ENCODE results near the gene SPIRE1.
"Not testable (repeated sequence)": the region's sequence is repeated elsewhere in the genome, so short reads cannot be mapped to it uniquely, and the experiment has no call there.

The SPIRE1 gene

GRCh38 chr18:12500986-12501385 is 156.9 kb downstream of the SPIRE1 start:
- in situ Hi-C loops (cut with MboI; ENCODE audit: low sequenced_read_pairs): no loop called here

GRCh38 chr18:12497839-12498238 is 160.1 kb downstream of the SPIRE1 start:
- in situ Hi-C loops (cut with MboI; ENCODE audit: low sequenced_read_pairs): no loop called here

GRCh38 chr18:12497296-12497695 is 160.6 kb downstream of the SPIRE1 start:
- in situ Hi-C loops (cut with MboI; ENCODE audit: low sequenced_read_pairs): no loop called here

DNA sequence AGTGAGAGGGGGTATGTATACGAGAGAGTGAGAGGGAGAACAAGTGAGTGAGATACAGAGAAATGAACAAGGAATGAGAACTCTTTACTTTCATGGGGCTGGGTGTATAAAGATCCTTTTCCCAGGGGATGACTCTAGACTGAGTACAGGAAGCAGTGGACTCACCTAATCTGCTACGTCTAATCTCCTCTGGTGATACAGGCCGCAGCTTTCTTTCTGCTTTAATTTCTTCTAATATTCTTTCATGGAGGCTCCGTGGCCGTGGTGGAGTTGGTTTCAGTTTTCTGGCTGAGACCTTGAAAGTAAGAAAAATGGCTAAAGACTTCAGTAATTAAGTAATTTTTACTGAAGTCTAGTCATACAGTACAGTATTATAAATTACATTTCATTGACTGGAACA is 165.0 kb downstream of the SPIRE1 start:
- in situ Hi-C loops (cut with MboI; ENCODE audit: low sequenced_read_pairs): no loop called here

DNA sequence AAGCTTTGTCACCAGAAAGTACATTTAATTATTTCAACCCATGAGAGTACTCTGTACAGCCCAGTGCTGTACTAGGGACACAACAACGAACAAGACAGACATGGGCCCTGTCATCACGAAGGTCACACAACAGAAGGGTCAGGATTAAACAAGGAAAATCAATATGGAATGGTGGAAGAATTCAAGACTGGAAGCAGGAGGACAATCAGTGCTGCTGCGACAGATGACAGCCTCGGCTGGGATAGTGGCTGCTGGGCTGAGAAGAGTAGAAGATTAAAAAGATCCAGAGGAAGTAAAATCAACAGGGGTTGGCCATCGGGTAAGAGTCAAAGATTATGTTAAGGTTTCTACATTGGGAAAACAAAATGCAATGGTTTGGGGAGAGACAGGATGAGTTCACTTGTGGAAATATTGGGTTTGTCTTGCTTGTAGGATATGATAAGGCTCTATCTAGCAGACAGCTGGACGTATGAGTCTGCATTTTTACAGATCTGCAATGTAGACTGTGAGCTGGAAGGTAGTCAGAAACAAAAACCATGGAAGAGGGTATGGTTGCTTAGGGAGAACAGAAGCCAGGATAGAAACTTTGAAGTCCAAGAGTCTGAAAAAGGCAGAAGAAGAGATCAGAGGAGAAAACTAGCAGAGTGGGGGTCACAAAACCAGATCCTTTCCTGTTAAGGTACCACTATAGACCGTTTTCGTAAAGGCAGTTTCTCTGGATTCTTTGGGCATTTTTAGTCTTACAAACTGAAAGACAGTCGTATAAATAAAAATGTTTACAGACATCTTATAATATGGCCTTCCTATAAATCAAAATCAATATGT is 166.1 kb downstream of the SPIRE1 start:
- in situ Hi-C loops (cut with MboI; ENCODE audit: low sequenced_read_pairs): no loop called here

- in situ Hi-C loops (cut with MboI; ENCODE audit: low sequenced_read_pairs): no loop called here
Measured at GRCh38 chr18:12485479-12486105, 172.3 kb downstream of the SPIRE1 start.

DNA sequence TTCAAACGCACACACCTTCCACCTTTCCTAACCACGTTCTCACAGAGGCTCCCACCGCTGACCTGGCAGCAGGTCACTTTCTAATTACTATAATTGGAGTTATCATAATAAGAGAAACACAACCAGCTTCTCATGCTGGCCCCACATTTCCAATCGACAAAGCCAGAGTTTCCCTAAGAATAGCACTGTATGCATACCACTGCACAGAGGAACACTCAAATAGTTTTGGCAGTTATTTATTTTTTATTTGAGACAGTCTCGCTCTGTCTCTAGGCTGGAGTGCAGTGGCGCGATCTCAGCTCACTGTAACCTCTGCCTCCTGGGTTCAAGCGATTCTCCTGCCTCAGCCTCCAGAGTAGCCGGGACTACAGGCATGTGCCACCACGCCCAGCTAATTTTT is 176.0 kb downstream of the SPIRE1 start:
- in situ Hi-C loops (cut with MboI; ENCODE audit: low sequenced_read_pairs): not testable (repeated sequence)

DNA sequence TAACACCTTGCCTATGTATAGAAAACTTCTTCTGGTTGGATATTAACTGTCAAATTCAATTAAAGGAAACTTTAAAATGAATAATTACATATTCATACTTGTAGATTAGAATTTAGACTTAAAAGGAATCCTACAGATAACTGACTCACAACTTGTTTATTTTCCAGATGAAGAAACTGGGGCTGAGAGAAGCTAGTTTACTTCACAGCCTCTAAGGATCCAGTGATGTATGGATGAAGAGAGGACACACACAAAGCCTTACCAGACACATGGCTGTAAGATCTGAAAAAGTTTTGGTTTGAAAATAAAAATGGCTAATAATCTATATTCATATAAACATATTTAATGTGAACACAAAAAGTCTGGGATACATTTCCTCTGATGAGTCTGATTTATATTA is 177.9 kb downstream of the SPIRE1 start:
- in situ Hi-C loops (cut with MboI; ENCODE audit: low sequenced_read_pairs): no loop called here

DNA sequence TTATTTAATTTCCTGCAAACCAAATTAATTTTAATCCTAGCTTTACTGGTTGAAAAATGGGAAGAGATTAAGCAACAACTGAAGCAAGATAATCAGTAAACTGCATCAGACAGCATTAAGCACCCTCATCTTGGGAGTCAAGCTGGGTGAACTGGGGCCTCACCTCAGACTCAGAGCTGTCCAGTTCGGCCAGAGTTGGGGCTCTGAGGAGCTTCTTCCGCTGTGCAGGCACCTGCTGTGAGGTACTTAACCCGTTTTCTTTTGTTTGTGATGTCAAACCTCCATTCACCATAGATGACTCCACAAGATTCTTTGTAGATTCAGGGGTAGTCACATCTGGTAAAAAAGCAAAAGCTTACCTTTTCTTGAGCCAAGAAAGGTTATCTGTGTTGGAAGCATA is 178.4 kb downstream of the SPIRE1 start:
- in situ Hi-C loops (cut with MboI; ENCODE audit: low sequenced_read_pairs): no loop called here

DNA sequence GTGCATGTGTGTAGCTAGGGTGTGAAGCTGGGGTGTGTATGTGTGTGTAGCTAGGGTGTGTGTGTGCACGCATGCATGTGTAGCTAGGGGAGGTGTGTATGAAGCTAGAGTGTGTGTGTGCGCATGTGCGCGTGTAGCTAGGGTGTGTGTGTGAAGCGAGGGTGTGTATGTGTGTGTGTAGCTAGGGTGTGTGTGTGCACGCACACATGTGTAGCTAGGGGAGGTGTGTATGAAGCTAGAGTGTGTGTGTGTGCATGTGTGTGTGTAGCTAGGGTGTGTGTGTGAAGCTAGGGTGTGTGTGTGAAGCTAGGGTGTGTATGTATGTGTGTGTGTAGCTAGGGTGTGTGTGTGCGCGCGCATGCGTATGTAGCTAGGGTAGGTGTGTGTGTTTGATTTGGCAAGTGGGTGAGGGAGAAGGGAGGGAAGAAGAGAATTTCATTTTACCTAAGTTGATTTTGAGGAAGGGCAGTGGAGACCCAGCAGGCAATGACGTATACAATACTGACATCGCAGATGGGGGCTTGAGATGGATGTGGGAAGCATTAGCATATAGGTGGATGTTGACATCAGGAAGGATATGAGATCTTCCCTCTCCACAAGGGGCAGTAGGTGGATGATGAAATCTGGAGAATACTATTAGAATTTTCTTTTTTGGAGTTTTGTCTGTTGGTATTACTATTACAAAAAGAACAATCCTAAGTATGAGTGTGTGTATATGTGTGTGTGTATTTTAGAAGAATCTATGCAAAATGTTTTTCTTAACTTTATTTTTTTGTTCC is 179.4 kb downstream of the SPIRE1 start:
- in situ Hi-C loops (cut with MboI; ENCODE audit: low sequenced_read_pairs): no loop called here

DNA sequence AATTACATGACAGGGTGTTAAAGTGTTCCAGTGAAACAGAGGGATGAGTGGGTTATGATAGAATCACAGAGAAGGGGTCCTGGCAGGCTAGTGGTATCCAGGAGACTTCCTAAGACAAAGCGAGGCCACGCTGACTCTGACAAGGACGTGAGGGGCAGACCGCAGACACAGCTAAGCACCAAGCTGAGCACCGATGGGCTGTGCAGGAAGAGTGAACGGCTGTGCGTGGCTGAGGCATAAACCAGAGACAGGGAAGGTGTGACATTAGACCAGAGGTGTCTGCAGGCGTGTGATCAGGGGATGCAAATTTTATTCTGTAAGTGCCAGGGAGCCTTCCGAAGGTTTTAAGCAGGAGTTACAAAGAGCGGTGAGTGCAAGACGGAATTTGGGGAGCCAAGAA is 180.3 kb downstream of the SPIRE1 start:
- in situ Hi-C loops (cut with MboI; ENCODE audit: low sequenced_read_pairs): no loop called here

- in situ Hi-C loops (cut with MboI; ENCODE audit: low sequenced_read_pairs): no loop called here
Measured at GRCh38 chr18:12476955-12477354, 181.0 kb downstream of the SPIRE1 start.

DNA sequence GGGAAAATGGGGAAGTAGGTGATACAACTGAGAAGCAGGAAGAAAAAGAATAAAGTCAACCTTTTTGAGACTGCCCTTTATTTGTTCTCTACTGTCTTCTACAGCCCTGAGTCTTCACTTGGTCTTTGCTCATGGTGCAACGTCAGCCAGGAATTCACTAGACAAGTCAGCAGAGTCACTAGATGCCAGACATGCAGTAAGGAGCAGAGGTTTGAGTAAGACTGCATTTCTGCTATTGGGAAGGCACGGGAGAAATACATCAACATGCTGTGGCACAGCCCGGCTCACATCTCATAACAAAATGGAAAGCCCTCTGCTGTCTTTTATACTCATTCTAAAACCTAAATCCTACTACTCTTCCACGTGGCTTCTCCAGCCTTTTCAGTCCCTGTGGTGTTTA is 183.0 kb downstream of the SPIRE1 start:
- in situ Hi-C loops (cut with MboI; ENCODE audit: low sequenced_read_pairs): no loop called here

DNA sequence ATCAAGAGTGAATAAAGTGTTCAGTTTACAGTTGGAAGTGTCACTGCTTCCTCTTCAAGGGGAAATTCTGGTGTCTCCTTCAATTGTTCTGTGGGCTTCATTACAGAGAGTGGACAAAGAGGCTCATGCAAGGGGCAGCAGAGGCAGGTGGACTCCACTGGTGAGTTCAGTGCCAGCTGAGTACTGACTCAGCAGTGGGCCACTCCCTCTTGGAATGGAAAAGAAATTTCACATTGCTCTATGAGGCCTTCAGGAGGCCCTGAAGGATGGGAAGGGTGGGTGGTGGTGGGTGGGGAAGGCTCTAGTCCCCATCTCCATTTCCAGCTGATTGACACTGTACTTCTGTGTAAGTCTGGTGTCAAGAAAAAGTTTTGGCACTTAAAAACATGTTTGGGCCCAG is 183.8 kb downstream of the SPIRE1 start:
- in situ Hi-C loops (cut with MboI; ENCODE audit: low sequenced_read_pairs): no loop called here

DNA sequence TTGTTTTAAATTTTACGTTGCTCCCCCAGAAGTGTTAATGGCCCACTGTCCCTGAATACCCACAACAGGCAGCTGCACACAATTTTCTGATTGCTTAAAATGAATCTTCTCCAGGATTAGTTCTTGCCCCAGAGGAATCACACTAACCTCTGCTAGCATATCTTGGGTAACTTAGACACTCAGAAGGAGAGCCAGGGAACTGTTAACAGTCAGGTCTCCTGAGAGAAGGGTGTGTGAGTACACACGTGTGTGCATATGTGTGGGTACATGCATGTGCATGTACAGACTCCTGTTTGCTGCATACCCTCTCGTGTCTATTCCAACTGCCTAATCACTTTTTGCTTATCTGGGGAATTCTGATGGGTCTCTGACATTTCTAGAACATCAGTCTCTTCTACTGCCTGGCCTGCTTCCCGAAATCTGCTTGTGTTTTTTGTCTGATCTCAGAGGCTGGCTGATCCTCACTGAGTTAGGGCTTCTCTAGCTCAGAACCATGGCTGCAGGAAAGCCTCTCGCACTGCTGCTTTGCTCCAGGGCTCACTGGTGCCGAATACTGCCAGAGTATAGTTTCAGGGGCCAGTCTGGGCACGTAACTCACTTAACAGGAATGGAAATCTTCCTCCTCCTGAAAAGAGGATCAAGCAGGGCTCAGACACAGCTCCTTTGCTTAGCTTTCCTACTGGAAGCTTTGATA is 187.4 kb downstream of the SPIRE1 start:
- in situ Hi-C loops (cut with MboI; ENCODE audit: low sequenced_read_pairs): no loop called here

DNA sequence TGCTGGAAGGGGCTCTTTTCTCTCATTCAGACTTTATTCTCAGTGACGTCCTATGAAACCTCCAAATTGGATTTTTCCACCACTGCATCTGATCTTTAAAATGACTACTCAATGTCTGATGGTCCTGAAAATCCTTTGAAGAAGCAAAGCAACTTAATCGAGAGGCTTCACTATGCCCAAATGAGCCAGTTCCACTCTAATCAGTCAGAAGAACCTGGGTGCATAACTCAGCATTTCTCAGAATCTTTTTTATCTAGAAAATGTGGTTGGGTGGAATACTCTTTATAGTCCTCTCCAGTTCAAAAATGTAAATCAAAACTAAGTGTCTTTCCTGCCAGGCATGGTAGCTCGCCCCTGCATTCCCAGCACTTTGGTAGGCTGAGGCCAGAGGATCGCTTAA is 189.5 kb downstream of the SPIRE1 start:
- in situ Hi-C loops (cut with MboI; ENCODE audit: low sequenced_read_pairs): no loop called here

DNA sequence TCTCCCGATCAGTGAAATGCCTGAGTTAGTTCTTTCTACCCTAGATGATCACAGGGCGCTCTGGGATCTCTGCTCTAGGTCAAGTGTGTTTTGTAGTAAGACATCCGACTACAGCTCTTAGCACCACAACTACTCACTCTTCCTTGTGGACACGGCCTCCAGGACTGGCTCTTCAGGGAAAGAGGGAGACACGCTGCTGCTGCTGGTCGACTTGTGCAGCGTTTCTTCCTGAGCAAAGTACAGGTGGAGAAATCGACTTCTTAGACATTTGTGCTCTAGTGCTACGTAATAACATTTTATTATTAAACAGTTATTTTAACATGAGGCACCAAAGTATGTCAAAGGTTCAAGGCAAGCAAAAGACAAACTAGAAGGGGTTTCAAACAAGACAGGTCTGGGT is 193.2 kb downstream of the SPIRE1 start:
- in situ Hi-C loops (cut with MboI; ENCODE audit: low sequenced_read_pairs): no loop called here

- in situ Hi-C loops (cut with MboI; ENCODE audit: low sequenced_read_pairs): no loop called here
Measured at GRCh38 chr18:12463191-12463590, 194.7 kb downstream of the SPIRE1 start.

- in situ Hi-C loops (cut with MboI; ENCODE audit: low sequenced_read_pairs): no loop called here
Measured at GRCh38 chr18:12462242-12462641, 195.7 kb downstream of the SPIRE1 start.

DNA sequence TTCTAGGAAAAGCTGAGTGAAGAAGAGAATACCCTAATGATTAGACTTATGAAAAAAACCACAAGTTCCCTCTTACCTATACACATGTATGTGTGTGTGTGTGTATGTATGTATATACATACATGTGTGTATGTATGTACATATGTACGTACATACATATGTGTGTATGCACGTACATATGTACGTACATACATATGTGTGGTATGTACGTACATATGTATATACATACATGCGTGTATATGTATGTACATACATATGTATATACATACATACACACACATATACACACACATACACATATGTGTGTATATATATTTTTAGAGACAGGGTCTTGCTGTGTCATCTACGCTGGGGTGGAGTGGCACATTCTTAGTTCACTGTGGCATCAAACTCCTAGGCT is 196.6 kb downstream of the SPIRE1 start:
- in situ Hi-C loops (cut with MboI; ENCODE audit: low sequenced_read_pairs): no loop called here

DNA sequence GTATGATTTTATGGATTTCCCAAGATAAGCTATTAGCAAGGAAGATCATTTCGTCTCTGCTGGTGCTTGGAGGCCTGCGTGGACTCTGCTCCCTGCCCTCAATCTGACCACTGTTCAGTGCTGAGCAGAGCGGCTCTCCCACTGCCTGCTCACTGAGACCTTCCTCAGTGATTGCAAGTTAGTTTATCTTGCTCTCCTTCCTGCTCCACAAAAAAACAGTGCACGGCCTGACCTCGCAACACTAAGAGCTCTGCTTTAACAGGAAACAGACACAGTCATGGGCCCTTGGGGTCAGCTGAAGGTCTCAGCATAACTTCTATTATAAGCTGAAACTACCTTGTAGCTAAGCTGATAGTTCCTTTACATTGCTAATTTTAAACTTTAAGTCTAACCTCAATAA is 197.0 kb downstream of the SPIRE1 start:
- in situ Hi-C loops (cut with MboI; ENCODE audit: low sequenced_read_pairs): no loop called here
